ENCODE measurements around the gene NDUFS2. TPM values are rescaled to one million over a fixed set of nuclear protein-coding genes. Genes with fewer than 3 reads are reported as not detected.
"Not testable (repeated sequence)": the region's sequence is repeated elsewhere in the genome, so short reads cannot be mapped to it uniquely, and the experiment has no call there.

The NDUFS2 gene
- total RNA-seq, 2 experiments from 2014 or later, result 80.6 to 92.8 TPM

- no peaks in the 10 kb centered on the region for H3K27me3 Mint-ChIP-seq
- ATAC-seq (ENCODE audit: low read depth), result no peak
- no peak overlapping the region for H3K27ac Mint-ChIP-seq
- no peak overlapping the region for H3K4me3 Mint-ChIP-seq
- POLR2A ChIA-PET, result interaction anchor here (0.6 to 2.9 kb wide), 4 partner anchors 17 to 206 kb away, joined by 3 to 13 read pairs (median 3); partner anchors contain the start of gene NDUFS2
- DNase-seq, result no peak
- H3K36me3 Mint-ChIP-seq, result peaks cover 12% of the 10 kb centered on the region
- no peaks in the 10 kb centered on the region for H3K9me3 Mint-ChIP-seq
- peaks cover 50% of the 10 kb centered on the region for H3K4me1 Mint-ChIP-seq
Observed at GRCh38 chr1:161219078-161219892, 17.1 kb downstream of the NDUFS2 start.

GRCh38 chr1:161220002-161220401 lies 17.8 kb downstream of the NDUFS2 start:
- Mint-ChIP-seq H3K27me3 (no peaks in the 10 kb centered on the region), H3K36me3 (peaks cover 6% of the 10 kb centered on the region), H3K27ac (no peak overlapping the region), H3K4me1 (peaks cover 45% of the 10 kb centered on the region), H3K9me3 (no peaks in the 10 kb centered on the region), H3K4me3 (no peak overlapping the region)
- DNase-seq (no peak), ATAC-seq (ENCODE audit: low read depth) (no peak)
- POLR2A ChIA-PET, result interaction anchor here (1.0 to 2.9 kb wide), 2 partner anchors 18 to 170 kb away, joined by 3 to 13 read pairs; partner anchors contain the start of gene NDUFS2

GRCh38 chr1:161222175-161223019 lies 20.2 kb downstream of the NDUFS2 start:
- H3K27me3 Mint-ChIP-seq, result no peaks in the 10 kb centered on the region
- peaks cover 44% of the 10 kb centered on the region for H3K4me1 Mint-ChIP-seq
- DNase-seq, result no peak
- no peak overlapping the region for H3K4me3 Mint-ChIP-seq
- H3K27ac Mint-ChIP-seq, result no peak overlapping the region
- ATAC-seq (ENCODE audit: low read depth), result no peak
- POLR2A ChIA-PET, result interaction anchor here (1.5 to 2.7 kb wide), 2 partner anchors 20 to 40 kb away, joined by 3 to 17 read pairs; partner anchors contain the start of gene NDUFS2
- H3K9me3 Mint-ChIP-seq, result no peaks in the 10 kb centered on the region
- H3K36me3 Mint-ChIP-seq, result peaks cover 2% of the 10 kb centered on the region

DNA sequence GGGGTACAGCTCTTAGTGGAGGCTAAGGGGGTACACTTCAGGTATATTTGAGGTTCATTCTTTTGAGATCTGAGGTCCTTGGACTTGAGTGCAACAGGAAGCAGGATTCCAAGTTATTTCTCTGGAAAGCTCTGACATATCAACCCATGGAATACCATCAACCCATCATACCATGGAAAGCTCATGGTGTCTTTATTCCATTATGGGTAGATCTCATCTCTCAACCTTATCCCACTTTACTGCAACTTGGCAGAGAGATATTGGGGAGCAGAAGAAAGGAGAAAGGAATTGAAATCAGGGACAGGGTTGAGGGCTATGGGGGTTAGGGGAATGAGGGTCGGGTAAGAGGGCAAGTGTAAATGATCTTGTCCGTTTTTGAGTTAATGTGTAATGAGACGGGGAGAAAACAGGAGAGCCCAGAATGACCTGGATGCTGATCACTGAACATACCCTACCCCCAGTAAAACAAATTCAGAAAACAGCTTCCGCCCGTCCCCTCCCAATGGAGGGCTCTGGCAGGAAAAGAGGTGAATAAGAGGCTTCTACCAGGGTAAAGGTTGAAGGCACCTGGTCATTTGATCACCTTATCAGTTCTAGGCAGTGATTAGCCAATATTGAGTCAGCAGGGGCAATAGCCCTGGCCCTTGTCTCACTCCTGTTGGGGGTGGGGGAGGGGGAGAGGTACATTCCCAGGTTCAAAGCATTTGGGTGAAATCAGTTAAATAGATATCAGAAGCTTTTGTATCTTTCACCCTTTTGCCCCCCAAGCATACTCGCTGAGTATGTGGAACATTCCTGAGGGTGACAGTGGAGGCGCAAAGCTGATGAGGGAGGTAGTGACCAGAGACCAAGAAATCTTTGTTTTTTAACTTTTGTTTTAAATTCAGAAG lies 21.9 kb downstream of the NDUFS2 start:
- Mint-ChIP-seq H3K4me3 (no peak overlapping the region), H3K27me3 (no peaks in the 10 kb centered on the region), H3K9me3 (no peaks in the 10 kb centered on the region), H3K36me3 (peaks cover 5% of the 10 kb centered on the region), H3K4me1 (peaks cover 38% of the 10 kb centered on the region), H3K27ac (peak overlapping the region; percentile 33)
- ATAC-seq (ENCODE audit: low read depth) (no peak), DNase-seq (no peak)
- POLR2A ChIA-PET, result interaction anchor here (0.8 to 4.0 kb wide), 4 partner anchors 16 to 42 kb away, joined by 5 to 38 read pairs (median 20); partner anchors contain the start of gene NDUFS2

DNA sequence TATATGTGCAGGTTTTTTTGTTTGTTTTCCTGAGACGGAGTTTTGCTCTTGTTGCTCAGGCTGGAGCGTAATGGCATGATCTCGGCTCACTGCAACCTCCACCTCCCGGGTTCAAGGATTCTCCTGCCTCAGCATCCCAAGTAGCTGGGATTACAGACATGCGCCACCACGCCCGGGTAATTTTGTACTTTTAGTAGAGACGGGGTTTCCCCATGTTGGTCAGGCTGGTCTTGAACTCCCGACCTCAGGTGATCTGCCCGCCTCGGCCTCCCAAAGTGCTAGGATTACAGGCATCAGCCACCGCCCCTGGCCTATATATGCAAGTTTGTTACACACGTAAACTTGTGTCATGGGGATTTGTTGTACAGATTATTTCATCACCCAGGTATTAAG lies 22.5 kb downstream of the NDUFS2 start:
- POLR2A ChIA-PET, result interaction anchor here (1.3 to 4.0 kb wide), 3 partner anchors 22 to 43 kb away, joined by 9 to 38 read pairs (median 24); partner anchors contain the start of gene NDUFS2
- ATAC-seq (ENCODE audit: low read depth); H3K4me3 Mint-ChIP-seq; DNase-seq; H3K36me3 Mint-ChIP-seq; H3K27me3 Mint-ChIP-seq; H3K9me3 Mint-ChIP-seq; H3K27ac Mint-ChIP-seq: not testable (repeated sequence)
- peaks cover 35% of the 10 kb centered on the region for H3K4me1 Mint-ChIP-seq

DNA sequence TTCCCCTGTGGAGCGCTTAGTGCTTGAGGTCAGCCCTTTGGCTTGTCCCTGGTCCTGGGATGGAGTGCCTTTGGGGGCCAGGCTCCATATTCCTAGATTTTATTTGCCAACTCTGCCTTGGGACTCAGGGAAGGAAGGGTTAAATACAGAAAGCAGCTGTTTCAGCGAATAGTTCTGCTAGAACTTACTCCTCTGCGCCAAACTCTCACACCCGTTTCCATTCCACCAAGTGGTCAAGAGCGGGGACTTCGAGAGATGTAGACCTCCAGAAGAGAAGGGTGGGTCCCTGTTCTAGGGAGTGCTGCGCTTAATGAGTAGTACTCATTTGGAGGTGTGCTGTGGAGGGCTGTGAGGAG lies 23.0 kb downstream of the NDUFS2 start:
- Mint-ChIP-seq H3K36me3 (peaks cover 3% of the 10 kb centered on the region), H3K4me3 (peak overlapping the region; percentile 32), H3K9me3 (no peaks in the 10 kb centered on the region), H3K27ac (peak overlapping the region; percentile 82), H3K27me3 (no peaks in the 10 kb centered on the region), H3K4me1 (peaks cover 32% of the 10 kb centered on the region)
- POLR2A ChIA-PET, result interaction anchor here (0.7 to 4.0 kb wide), 18 partner anchors 10 to 175 kb away, joined by 3 to 38 read pairs (median 8); partner anchors contain the start of genes ADAMTS4, FCER1G, NDUFS2 and PPOX
- DNase-seq (no peak), ATAC-seq (ENCODE audit: low read depth) (no peak)

DNA sequence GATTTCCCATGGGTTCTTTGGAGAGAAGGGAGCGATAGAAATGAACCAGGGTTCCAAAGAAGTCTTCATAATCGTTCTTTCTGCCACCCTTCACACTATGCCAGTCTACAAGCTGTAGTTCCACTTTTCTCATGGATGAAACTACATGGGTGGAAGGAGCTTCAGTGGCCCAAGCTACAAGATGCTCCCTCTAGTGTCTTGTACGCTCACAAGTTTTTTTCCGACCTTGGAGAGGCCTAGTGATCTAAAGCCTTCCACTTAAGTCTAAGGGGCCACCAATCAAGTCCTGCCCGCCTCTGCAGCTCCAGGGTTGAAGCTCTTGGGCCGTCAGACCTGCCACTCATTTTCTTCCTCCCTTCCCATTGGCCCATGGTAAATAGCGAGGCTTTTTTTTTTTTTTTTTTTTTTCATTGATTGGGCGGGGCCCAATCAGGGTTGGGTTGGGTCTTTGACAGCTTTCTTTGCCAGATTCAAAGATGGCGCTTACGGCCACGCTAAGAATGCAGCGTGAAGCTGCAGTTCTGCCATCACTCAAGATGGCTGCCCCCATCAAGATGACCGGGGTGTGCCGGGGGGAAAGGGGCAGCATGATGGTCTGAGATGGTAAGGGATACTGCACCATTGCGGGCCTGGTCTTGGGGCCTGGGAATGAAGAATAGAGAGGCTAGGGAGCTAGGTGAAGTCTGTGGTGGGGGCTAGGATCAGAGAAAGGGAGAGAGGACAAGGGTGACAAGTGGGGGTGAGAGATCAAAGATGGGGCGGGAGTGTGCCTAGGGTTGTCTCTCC lies 23.6 kb downstream of the NDUFS2 start, which contains the start of gene TOMM40L:
TOMM40L (plus strand) TSS at position 527 of the 786 bp plus-strand sequence. CDS start 430 bp downstream, outside the sequence.
- Mint-ChIP-seq H3K36me3 (peaks cover 3% of the 10 kb centered on the region), H3K4me1 (peaks cover 31% of the 10 kb centered on the region), H3K9me3 (no peaks in the 10 kb centered on the region), H3K27me3 (no peaks in the 10 kb centered on the region), H3K27ac (peak within 1 kb of the TSS; percentile 97), H3K4me3 (peak within 1 kb of the TSS; percentile 99)
- DNase-seq (peak; percentile 81), ATAC-seq (ENCODE audit: low read depth) (peak; percentile 96)
- POLR2A ChIA-PET, result interaction anchor here (0.6 to 4.0 kb wide), 22 partner anchors 11 to 174 kb away, joined by 3 to 38 read pairs (median 6); partner anchors contain the start of genes ADAMTS4, FCER1G, NDUFS2 and NIT1

DNA sequence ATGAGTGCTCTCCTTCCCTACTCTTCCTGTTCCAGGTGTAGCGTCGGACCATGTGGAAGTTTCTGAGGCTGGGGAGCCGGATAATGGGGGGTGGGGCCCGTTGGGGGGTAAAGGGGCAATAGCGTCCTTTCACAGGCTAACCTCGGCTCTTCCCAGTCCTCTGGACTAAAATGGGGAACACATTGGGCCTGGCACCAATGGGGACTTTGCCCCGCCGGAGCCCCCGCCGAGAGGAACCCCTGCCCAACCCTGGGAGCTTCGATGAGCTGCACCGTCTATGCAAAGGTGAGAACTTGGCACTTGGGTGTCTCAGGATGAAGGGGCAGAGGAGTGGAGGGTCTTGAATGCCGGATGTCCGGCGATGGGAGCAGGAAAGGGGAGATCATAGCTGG lies 24.1 kb downstream of the NDUFS2 start:
- Mint-ChIP-seq H3K9me3 (no peaks in the 10 kb centered on the region), H3K27ac (peak overlapping the region; percentile 97), H3K4me1 (peaks cover 31% of the 10 kb centered on the region), H3K36me3 (peaks cover 3% of the 10 kb centered on the region), H3K4me3 (peak overlapping the region; percentile 99), H3K27me3 (no peaks in the 10 kb centered on the region)
- DNase-seq (no peak), ATAC-seq (ENCODE audit: low read depth) (no peak)
- POLR2A ChIA-PET, result interaction anchor here (0.8 to 4.0 kb wide), 18 partner anchors 11 to 174 kb away, joined by 3 to 38 read pairs (median 6); partner anchors contain the start of genes ADAMTS4, FCER1G, NDUFS2 and NIT1

GRCh38 chr1:161226759-161227158 lies 24.6 kb downstream of the NDUFS2 start:
- ATAC-seq (ENCODE audit: low read depth) (no peak), DNase-seq (no peak)
- POLR2A ChIA-PET, result interaction anchor here (0.8 to 4.0 kb wide), 7 partner anchors 23 to 158 kb away, joined by 3 to 38 read pairs (median 5); partner anchors contain the start of genes NIT1, PFDN2 and PPOX
- Mint-ChIP-seq H3K27me3 (no peaks in the 10 kb centered on the region), H3K9me3 (no peaks in the 10 kb centered on the region), H3K4me1 (peaks cover 30% of the 10 kb centered on the region), H3K4me3 (peak overlapping the region; percentile 99), H3K36me3 (peaks cover 3% of the 10 kb centered on the region), H3K27ac (peak overlapping the region; percentile 97)

GRCh38 chr1:161227196-161227871 lies 25.2 kb downstream of the NDUFS2 start:
- POLR2A ChIA-PET, result interaction anchor here (0.8 to 4.0 kb wide), 4 partner anchors 23 to 157 kb away, joined by 3 to 38 read pairs (median 8); no protein-coding TSS in a partner anchor
- DNase-seq (peak; percentile 88), ATAC-seq (ENCODE audit: low read depth) (peak; percentile 42)
- Mint-ChIP-seq H3K4me1 (peaks cover 27% of the 10 kb centered on the region), H3K27me3 (no peaks in the 10 kb centered on the region), H3K9me3 (no peaks in the 10 kb centered on the region), H3K36me3 (peaks cover 3% of the 10 kb centered on the region), H3K27ac (peak overlapping the region; percentile 74), H3K4me3 (peak overlapping the region; percentile 99)

GRCh38 chr1:161228032-161228431 lies 25.9 kb downstream of the NDUFS2 start:
- Mint-ChIP-seq H3K4me1 (peaks cover 27% of the 10 kb centered on the region), H3K36me3 (peaks cover 3% of the 10 kb centered on the region), H3K27me3 (no peaks in the 10 kb centered on the region), H3K9me3 (no peaks in the 10 kb centered on the region), H3K27ac (peak overlapping the region; percentile 74), H3K4me3 (peak overlapping the region; percentile 99)
- POLR2A ChIA-PET, result no interaction called here
- ATAC-seq (ENCODE audit: low read depth), result no peak
- DNase-seq, result no peak

Measured in activated naive CD8-positive, alpha-beta T cell treated with anti-CD3 and anti-CD28 coated beads, Interleukin-2, amount 10 ng/mL, durations not matched to agents 7 days and 5 days (primary cell).